Fibroblast of peridontal ligament (primary cell): ENCODE results near the gene PGAM2.
A peak's percentile ranks its signal among the peaks of the same experiment; 100 is the strongest.
"Not testable (repeated sequence)": the region's sequence is repeated elsewhere in the genome, so short reads cannot be mapped to it uniquely, and the experiment has no call there.

Experiments
- DNase-seq: peaks from one replicate; pipeline ENCODE4 v3.0.0-alpha.2; 2010; ENCODE audit errors: extremely low read depth

The PGAM2 gene

GRCh38 chr7:44050915-44051560 is 14.3 kb downstream of the PGAM2 start:
- DNase-seq: no peak

- DNase-seq: no peak
These were observed 15.0 kb downstream of the PGAM2 start for GRCh38 chr7:44050121-44050914.

- no peak for DNase-seq
These were observed 17.2 kb downstream of the PGAM2 start for GRCh38 chr7:44048031-44048795.

- no peak for DNase-seq
These were observed 18.9 kb downstream of the PGAM2 start for GRCh38 chr7:44046321-44047061.

- no peak for DNase-seq
These were observed 19.9 kb downstream of the PGAM2 start for GRCh38 chr7:44045226-44046014.

GRCh38 chr7:44044315-44045225 is 20.8 kb downstream of the PGAM2 start, which contains the start of gene DBNL:
TSS of gene DBNL (plus strand) at chr7:44044702. CDS start at chr7:44044738, 36 bp downstream.
- DNase-seq: peak; percentile 71

- DNase-seq: no peak
These were observed 21.5 kb downstream of the PGAM2 start for GRCh38 chr7:44043902-44044301.

GRCh38 chr7:44042221-44042620 is 23.1 kb downstream of the PGAM2 start:
- no peak for DNase-seq

GRCh38 chr7:44040493-44040891 is 24.9 kb downstream of the PGAM2 start:
- DNase-seq: not testable (repeated sequence)

GRCh38 chr7:44039800-44040492 is 25.4 kb downstream of the PGAM2 start:
- not testable (repeated sequence) for DNase-seq

- DNase-seq: not testable (repeated sequence)
These were observed 26.3 kb downstream of the PGAM2 start for GRCh38 chr7:44038961-44039558.

GRCh38 chr7:44038553-44038952 is 26.8 kb downstream of the PGAM2 start:
- not testable (repeated sequence) for DNase-seq

GRCh38 chr7:44037951-44038350 is 27.4 kb downstream of the PGAM2 start:
- DNase-seq: not testable (repeated sequence)

- DNase-seq: not testable (repeated sequence)
These were observed 29.0 kb downstream of the PGAM2 start for GRCh38 chr7:44036364-44036763.

GRCh38 chr7:44033971-44034844 is 31.2 kb downstream of the PGAM2 start:
- not testable (repeated sequence) for DNase-seq

GRCh38 chr7:44032031-44032430 is 33.3 kb downstream of the PGAM2 start:
- DNase-seq: not testable (repeated sequence)

GRCh38 chr7:44031319-44031718 is 34.0 kb downstream of the PGAM2 start:
- DNase-seq: not testable (repeated sequence)

- DNase-seq: not testable (repeated sequence)
These were observed 35.3 kb downstream of the PGAM2 start for GRCh38 chr7:44030029-44030428.
